Activated CD4-positive, alpha-beta T cell treated with anti-CD3 and anti-CD28 coated beads, Interleukin-10, Interleukin-2, amounts not matched to agents 100 ng/mL and 50 ng/mL, durations not matched to agents 16 hours and 8 hours (primary cell): ENCODE data around the gene TECTA.
A peak's percentile ranks its signal among the peaks of the same experiment; 100 is the strongest.
"Not testable (repeated sequence)": the region's sequence is repeated elsewhere in the genome, so short reads cannot be mapped to it uniquely, and the experiment has no call there.

Experiments used
- DNase-seq: peaks from one replicate; pipeline ENCODE4 v3.0.0-alpha.2; 2020

TECTA gene

DNA sequence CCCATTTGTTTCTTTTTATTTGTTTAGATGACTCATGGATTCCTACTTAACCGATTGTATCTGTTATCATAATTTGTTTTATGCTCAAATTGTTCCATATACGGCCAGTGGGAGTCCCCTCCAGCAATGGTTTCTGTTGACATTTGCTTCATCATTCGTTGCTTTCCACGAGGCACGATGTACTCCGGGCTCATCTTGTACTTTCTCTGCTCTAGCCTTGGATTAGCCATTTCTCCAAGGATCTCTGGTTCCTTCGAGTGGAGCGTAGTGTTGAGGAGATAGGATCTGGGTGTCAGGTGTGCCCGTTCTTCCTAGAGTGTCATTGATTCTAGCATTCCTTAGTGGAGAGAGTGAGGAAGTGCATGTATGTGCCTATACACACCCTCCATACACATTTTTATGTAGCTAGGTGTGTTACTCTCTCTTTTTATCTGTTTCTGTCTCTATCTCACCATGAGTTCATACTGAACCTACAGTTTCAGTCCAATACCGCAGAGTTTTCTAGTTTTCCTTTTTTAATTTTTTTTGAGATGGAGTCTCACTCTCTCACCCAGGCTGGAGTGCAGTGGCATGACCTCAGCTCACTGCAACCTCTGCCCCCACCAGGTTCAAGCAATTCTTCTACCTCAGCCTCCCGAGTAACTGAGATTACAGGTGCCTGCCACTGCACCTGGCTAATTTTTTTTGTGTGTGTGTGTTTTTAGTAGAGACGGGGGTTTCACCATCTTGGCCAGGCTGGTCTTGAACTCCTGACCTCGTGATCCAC lies 31.4 kb downstream of the TECTA start:
- DNase-seq, result no peak

DNA sequence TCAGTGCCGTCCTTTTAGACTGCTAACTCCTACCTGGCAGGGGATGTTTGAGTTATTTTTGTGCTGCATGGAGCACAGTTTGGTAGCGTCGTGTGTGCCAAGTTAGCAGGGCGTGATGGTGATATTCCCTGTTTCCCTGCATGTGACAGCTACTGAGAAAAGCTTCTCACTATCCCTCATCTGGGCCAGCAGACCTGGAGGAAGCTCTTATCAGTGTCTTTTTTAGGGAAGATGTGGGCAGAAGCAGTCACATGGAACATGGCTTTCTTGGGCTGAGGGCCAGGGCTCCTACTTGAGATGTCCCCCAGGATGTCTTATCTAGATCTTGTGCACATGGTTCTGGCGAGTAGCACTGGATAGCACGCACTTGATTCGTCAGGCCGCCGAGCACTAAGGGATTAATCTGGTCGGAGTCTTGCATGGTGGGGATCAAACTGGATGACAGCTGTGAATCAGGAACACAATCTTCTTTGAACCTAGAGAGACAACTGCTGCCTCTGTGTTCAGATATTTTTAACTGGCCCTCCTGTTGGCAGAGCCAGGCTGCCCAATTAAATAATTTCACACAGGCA lies 33.8 kb downstream of the TECTA start:
- DNase-seq, result no peak

DNA sequence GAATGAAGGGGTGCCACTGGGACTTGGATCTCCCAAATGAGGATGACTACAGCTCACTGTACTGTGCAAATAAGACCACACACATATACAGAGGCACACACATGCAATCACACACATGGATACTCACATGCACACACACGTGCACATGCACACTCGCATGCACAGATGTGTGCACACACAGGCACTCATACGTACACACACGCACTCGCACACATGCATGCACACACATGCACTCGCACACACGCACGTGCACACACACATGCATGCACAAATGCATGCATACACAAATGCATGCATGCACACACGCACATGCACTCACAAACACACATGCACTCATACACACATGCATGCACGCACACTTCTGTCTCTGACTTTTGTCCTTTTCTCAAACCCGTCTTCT lies 36.0 kb downstream of the TECTA start:
- no peak for DNase-seq

DNA sequence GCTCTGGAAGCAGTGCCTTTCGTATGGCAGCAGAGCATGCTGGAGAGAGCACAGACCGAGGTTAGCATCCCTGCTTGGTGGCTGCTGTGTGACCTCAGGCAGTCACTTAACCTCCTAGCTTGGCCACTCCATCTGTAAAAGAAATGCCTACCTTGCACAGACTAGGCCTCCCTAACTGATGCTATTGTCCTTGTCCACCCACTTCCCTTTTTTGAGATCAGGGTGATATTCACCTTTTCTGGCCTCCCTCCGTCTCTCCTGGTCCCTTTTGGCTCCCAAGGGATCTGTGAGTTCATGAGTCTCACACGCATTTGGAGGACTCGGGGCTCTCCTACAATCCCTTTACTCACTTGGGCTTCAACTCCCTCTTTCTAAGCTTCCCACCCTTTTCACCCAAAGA lies 37.2 kb downstream of the TECTA start:
- DNase-seq, result no peak

DNA sequence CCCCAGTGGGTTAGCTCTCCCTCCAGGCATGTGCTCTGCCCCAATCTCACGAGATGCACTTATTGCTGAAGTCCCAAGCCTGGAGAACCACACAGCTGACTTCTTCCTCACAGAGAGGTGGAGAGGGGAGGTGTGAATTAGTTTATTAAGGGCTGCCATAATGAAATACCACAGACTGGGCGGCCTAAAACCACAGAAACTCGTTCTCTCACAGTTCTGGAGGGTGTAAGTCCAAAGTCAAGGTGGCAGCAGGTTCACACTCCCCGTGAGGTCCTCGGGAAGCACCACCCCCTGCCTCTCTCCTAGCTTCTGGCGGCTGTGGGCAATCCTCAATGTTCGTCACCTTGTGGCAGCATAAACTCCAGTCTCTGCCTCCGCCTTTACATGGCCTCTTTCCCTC lies 39.3 kb downstream of the TECTA start:
- DNase-seq, result no peak

DNA sequence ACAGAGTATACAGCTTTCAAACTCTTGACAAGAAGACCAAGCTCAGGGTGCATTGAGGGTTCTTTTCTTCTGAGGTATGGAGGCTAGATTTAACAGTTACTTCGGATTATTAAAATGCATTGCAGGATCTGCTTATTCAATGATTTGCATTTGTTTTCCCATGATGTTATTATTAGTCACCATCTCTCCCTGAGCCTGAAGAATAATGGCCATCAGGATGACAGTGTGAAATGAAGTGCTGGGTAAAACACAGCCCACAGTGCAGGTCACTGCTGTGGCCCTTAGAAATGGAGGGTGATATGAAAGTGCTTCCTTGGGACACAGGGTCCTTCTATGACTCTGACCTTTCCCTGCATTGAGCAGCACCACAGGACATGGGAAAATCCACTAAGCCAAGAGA lies 40.0 kb downstream of the TECTA start:
- DNase-seq, result no peak

DNA sequence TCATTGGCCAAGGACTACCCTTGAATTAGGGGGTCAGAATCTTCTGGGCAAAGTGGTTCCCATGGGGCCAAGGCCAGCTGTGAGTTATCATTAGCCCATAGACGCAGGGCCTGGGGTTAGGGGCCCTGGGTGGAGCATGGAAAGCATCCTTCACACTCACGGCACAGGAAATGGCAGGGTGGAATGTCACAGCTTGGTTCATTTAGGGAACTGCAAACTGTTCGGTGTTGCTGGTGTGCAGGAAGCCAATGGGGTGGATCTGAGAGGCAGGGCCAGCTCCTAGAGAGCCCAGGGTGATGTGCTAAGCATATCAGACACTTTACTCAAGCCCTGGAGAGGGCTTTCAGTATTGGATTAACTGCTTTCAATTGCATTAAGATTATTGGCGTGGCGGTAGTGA lies 42.9 kb downstream of the TECTA start:
- no peak for DNase-seq

DNA sequence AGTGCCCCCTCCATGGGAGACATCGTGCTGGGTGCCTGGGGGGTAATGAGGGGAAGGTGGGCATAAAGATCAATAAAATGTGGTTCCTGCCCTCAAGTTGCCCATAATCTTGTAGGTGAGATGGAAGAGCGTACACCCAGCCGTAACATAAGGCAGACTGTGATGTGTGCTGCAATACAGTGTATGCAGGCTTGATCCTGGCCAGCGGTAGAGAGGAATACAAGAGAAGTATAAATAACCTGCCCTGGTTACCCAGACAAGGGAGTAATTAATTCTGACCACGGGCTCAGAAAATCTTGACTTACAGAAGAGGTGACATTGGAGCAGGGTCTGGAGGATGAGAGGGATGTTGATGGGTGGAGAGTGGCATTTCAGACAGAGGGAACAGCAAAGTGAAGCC lies 43.7 kb downstream of the TECTA start:
- no peak for DNase-seq

DNA sequence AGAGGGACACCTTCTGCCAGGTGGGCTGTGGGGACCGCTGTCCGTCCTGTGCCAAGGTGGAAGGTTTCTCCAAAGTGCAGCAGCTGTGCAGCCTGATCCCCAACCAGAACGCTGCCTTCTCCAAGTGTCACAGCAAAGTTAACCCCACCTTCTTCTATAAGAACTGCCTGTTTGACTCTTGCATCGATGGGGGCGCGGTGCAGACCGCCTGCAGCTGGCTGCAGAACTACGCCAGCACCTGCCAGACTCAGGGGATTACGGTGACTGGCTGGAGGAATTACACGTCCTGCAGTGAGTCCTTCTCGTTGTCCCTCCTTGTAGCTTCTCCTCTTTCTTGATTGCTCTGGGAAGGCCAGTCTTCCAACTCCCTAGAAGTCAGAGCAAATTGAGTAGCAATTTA lies 44.8 kb downstream of the TECTA start:
- no peak for DNase-seq

DNA sequence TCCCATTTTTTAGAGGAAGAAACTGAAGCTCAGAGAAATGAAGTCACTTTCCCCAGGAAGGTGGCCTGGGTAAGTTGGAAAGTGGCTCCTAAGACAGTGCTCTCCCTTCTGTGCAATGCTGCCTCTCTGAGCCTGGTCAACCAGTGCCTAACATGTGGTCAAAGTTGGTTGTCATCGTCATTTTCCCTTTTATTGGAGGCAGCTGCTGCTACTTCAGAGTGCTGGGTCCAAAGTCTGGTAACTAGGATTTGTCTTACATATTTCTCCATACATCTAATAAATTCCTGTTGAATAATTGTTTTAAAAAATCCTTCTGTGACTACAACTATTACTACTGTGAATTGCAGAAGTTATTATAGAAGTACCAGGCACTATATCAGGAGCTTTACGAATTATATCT lies 48.1 kb downstream of the TECTA start:
- no peak for DNase-seq

DNA sequence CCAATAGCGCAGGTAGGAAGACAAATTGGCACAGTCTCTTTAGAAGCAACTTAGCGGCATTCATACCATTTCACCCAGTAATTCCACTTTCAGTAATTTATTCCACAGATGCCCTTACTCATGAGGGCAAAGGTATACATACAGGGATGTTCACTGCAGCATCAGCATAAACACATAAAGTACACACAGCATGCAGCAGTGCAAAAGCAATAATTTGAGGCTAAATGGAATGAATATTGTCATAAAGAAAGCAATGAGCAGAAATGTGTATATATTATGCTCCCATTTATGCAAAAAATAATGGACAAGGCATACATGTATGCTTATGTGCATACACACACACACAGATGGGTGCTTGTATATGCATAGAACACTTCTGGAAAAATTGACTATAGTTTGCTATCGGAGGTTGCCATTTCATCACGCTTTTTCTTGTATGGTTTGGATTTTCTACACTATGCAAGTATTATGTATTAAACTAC lies 50.2 kb downstream of the TECTA start:
- DNase-seq, result no peak

DNA sequence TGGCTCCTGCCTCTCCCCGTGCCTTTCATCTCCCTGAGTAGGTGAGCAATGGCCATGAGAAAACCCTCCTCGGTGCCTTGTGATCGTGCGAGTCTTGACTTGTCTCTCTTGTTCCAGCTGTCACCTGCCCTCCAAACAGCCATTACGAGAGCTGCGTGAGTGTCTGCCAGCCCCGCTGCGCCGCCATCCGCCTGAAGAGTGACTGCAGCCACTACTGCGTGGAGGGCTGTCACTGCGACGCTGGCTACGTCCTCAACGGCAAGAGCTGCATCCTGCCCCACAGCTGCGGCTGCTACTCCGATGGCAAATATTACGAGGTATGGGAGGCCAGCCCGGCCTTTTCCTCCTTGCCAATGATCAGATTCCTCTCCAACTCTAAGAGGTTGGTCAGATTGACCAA lies 51.7 kb downstream of the TECTA start:
- no peak for DNase-seq

DNA sequence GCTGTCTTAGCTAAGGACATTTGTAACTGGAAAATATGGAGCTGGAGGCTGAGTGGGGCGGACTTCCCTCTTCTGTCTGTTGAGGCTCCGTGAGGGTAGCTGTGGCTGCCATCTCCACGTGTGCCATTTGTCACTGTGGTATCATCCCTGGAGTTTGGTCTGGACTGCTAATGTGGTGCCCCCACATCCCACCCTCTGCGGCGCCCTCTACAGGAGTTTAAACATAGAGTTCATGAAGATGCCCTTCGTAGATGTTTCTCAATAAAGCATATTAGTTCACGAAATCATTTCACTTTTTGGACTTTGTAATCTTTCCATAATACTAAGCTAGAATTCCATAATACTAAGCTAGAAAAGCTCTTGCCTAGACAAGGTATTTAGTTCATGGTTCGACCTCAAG lies 52.4 kb downstream of the TECTA start:
- DNase-seq, result no peak

DNA sequence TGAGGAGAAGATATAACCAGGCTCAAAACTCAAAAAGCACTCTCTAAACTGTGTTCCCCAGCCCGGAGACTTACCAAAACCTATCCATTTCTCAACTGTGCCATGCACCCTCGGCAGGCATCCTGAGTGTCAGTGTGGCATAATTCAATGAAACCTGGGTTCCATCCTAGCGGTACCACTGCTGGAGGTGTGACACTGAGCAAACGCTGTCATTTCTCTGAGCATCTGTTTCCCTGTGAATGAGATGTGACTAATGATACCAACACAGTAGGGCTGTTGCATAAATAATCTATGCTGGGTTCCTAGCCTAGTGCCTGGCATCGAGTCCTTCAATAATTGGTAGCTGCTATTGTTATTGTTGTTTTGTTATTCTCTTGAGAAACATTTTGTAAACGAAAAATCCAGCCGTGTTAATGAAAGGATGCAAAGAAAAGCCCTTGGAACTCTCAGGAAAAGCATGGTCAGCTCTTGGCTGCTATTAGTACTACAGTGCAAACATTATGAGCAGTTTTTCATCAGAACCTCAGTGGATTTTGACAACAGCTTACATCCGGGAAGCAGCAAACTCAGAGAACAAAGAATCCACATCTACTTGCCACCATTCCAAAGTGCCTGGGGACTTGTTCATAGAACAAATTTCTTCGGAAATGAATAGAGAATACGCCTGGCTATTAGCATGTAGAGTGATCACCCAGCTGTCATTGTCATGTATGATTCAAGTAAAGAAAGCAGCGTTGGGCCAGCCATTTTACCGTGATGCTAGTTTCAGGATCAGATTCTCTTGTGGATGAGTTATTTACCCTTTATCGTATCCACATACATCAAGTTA lies 53.7 kb downstream of the TECTA start:
- no peak for DNase-seq

DNA sequence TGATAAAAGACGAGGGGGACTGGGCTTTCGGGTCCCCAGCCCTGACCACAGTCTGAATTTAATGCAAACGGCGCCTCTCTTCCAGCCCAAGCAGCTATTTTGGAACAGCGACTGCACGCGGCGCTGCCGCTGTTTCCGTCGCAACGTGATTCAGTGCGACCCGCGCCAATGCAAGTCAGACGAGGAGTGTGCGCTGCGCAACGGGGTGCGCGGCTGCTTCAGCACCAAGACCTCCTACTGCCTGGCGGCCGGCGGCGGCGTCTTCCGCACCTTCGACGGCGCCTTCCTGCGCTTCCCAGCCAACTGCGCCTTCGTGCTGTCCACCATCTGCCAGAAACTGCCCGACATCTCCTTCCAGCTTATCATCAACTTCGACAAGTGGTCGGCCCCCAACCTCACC lies 56.7 kb downstream of the TECTA start:
- DNase-seq, result no peak

DNA sequence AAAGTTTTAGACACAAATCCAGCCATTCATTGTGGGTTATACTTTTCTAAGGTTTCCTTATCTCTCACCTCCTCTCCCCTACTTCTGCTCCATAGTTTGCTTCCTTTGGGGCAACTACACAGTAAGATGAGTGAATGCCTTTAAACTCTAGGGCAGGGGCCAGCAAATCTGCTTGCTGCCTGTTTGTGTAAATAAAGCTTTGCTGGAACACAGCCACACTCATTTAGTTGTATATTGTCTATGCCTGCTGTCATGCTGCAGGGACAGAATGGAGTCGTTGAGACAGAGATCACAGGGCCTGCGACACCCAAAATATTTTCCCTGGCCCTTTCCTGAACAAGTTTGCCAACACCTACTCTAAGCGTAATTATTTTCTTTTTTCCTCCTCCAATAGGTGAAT lies 58.7 kb downstream of the TECTA start:
- DNase-seq, result no peak

DNA sequence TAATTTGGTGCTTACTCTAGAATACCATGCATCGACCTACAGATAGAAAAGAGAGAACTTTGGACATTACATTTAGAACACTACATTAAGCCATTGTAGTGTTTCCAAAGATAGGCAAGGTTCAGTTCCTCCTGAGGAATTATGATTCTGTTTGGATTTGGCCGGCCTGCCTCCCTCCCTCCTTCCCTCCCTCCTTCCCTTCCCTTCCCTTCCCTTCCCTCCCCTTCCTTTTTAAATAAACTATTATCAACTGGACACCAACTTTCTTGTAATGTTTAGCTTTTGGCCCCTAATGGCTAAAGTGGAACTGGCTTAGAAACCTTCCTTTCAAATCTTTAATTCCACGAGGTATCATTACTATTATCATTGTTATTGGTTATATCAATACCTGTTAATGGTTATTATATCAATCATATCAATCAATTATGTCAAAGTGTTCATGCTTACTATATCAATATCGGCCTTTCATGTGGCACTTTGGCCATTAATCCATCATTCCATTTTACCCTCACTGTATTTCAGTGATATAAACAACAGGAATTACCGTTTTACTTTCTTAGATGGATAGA lies 60.4 kb downstream of the TECTA start:
- no peak for DNase-seq

DNA sequence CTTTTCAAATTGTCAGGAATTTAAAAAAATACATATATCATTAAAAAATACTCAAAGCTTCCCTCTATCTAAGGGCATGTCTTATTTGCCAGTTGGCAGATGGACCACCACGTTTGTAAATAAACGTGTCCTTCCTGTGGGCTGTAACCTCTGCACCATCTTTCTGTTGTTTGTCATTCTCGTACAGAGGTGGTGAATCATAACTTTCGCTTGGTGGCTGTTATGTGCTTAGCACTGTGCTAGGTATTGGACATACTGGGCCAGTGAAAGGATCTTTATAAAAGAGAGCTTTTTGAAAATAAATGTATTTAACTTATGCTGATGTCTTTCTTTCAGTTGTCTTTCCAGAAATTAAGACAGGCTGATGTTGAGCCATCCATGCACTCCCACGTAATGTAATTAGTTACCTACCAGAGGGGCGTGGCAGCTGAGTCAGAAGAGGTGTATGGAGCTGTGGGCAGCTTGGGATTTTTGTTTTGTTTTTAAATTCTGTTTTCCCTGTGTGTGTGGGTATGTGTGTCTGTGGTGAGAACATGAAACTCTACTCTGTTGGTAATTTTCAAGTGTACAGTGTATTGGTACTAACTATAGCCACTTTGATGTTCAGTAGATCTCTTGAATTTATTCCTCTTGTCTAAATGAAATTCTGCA lies 62.7 kb downstream of the TECTA start:
- peak; percentile 43 for DNase-seq

DNA sequence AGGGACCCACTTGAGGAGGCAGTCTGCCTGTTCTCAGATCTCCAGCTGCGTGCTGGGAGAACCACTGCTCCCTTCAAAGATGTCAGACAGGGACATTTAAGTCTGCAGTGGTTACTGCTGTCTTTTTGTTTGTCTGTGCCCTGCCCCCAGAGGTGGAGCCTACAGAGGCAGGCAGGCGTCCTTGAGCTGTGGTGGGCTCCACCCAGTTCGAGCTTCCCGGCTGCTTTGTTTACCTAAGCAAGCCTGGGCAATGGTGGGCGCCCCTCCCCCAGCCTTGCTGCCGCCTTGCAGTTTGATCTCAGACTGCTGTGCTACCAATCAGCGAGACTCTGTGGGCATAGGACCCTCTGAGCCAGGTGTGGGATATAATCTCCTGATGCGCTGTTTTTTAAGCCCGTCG lies 76.6 kb downstream of the TECTA start:
- not testable (repeated sequence) for DNase-seq

DNA sequence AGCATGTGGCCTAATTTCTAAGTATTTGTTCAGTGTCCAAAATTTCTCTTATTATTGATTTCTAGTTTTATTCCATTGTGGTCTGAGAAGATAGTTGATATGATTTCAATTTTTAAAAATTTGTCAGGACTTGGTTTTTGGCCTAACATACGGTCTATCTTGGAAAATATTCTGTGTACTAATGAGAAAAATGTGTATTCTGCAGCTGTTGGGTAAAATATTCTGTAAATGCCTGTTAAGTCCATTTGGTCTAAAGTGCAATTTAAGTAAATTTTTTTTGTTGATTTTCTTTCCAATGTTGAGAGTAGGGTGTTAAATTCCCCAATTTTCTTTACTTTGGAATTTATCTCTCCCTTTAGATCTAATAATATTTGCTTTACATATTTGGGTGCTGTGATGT lies 78.3 kb downstream of the TECTA start:
- DNase-seq, result no peak

DNA sequence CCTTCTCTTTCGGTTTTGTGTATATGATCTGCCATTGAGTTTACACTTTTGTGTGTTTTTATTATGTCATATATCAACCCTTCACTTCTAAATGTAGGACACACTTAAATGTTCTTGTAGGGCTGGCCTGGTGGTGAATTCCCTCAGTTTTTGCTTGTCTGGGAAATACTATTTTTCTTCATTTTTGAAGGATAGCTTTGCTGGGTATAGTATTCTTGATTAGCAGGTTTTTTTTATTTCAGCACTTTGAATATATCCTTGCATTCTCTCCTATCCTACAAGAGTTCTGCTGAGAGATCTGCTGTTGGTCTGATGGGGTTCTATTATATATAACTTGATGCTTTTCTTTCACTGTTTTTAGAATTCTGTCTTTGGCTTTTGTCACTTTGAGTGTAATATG lies 79.1 kb downstream of the TECTA start:
- DNase-seq, result no peak

DNA sequence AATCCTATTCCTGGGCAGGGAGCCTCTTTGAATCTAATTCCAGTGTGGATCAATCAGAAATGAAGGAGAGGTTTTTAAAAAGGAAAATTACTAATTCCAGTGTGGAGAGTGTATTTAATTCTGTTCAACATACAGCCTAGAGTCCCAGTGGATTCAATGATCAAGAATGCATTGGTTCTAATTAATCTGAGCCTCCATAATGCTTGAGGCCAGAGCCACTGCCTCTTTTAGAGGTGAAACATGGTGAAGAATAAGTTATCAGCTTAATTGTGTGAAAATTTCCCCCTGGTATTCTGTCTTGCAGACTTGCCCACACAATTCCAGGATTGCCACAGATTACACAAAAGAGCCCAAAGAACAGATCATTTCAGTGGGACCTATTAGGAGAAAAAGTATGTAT lies 87.7 kb downstream of the TECTA start:
- DNase-seq, result no peak

DNA sequence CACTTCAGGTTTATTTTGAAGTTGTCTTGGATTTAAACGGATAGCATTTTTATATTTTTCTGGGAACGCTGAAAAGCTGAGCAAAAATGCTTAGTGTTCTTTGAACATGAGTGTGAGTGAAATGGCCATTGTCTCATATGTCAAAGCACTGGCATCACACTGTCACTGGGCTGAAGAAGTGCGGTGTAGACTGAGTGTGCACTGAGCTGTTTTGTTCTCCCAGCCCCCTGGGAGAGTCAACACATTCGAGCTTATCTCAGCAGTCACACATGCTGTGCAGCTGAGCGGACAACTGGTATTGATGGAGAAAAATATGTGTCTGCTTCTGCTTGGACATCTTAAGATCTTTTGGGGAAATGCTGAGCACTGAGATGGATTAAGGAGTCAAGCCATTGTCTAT lies 90.8 kb downstream of the TECTA start:
- no peak for DNase-seq
